Measurements from ENCODE around the gene CLDN9.
A peak's percentile ranks its signal among the peaks of the same experiment; 100 is the strongest.

Gene CLDN9

DNA sequence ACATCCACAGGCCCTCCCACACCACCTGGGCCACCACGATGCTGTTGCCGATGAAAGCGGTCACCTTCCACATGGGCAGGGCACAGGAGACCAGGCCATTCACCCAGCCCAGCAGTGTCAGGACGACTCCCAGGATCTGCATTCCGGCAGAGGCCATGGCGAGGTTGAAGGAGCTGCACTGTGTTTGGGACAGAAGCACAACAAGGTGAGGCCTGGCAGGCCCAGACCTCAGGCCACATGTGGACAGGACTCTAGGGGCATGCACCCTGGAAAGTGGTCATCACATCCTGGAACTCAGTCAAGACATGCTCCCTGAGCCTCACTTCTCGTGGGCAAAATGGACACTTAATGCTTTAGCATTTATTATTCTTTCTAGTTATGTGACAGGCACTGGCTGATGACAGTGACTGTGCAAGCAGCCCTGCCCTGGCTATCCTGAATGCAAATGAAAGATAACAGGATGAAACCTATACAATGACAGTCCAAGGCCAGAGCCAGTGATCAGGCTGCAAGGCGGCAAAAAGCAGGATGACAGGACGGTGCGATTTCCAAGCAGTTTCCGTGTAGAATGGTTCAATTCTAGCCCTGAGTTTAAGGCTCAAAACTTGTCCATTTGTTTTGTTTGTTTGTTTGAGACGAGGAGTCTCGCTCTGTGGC lies 3.3 kb downstream of the CLDN9 start:
- Mint-ChIP-seq H3K27me3 (peaks cover 32% of the 10 kb centered on the region), H3K4me3 (no peak overlapping the region), H3K9me3 (no peaks in the 10 kb centered on the region), H3K36me3 (ENCODE audit: low read depth) (no peaks in the 10 kb centered on the region), H3K4me1 (ENCODE audit: low read depth) (peaks cover 21% of the 10 kb centered on the region), H3K27ac (no peak overlapping the region)
- DNase-seq, result no peak

- Mint-ChIP-seq H3K9me3 (no peaks in the 10 kb centered on the region), H3K4me3 (no peak overlapping the region), H3K27ac (no peak overlapping the region), H3K27me3 (peaks cover 28% of the 10 kb centered on the region), H3K36me3 (ENCODE audit: low read depth) (peaks cover 1% of the 10 kb centered on the region), H3K4me1 (ENCODE audit: low read depth) (peaks cover 34% of the 10 kb centered on the region)
- DNase-seq, result no peak
Observed at GRCh38 chr16:3017344-3017743, 4.6 kb downstream of the CLDN9 start.

GRCh38 chr16:3017794-3018506 lies 5.2 kb downstream of the CLDN9 start, which contains the start of gene CLDN6:
CLDN6 (minus strand) TSS chr16:3018183; CDS start chr16:3016021, 2,162 bp downstream.
- Mint-ChIP-seq H3K27me3 (peaks cover 23% of the 10 kb centered on the region), H3K36me3 (ENCODE audit: low read depth) (peaks cover 1% of the 10 kb centered on the region), H3K4me1 (ENCODE audit: low read depth) (peaks cover 36% of the 10 kb centered on the region), H3K4me3 (no peak within 1 kb of the TSS), H3K9me3 (no peaks in the 10 kb centered on the region), H3K27ac (no peak within 1 kb of the TSS)
- no peak for DNase-seq

- DNase-seq, result no peak
- Mint-ChIP-seq H3K9me3 (no peaks in the 10 kb centered on the region), H3K27ac (peak overlapping the region; percentile 87), H3K4me1 (ENCODE audit: low read depth) (peaks cover 48% of the 10 kb centered on the region), H3K27me3 (peaks cover 16% of the 10 kb centered on the region), H3K4me3 (peak overlapping the region; percentile 88), H3K36me3 (ENCODE audit: low read depth) (peaks cover 5% of the 10 kb centered on the region)
Observed at GRCh38 chr16:3019594-3020246, 7.0 kb downstream of the CLDN9 start.

DNA sequence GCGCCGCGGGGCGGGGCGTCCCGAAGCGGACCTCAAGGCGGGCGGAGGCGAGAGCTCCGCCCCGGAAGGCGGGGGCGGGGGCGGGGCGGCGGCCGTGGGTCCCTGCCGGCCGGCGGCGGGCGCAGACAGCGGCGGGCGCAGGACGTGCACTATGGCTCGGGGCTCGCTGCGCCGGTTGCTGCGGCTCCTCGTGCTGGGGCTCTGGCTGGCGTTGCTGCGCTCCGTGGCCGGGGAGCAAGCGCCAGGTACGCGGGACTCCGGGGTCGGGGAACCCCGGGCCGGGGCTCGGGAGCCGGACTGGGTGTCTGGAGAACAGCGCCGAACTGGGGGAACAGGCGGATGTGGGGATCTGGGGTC lies 7.5 kb downstream of the CLDN9 start, which contains the start of gene TNFRSF12A:
TNFRSF12A (plus strand) TSS at position 122 of the 357 bp plus-strand sequence; CDS start at position 152, 30 bp downstream.
- H3K4me1 Mint-ChIP-seq (ENCODE audit: low read depth), result peaks cover 52% of the 10 kb centered on the region
- peaks cover 5% of the 10 kb centered on the region for H3K36me3 Mint-ChIP-seq (ENCODE audit: low read depth)

DNA sequence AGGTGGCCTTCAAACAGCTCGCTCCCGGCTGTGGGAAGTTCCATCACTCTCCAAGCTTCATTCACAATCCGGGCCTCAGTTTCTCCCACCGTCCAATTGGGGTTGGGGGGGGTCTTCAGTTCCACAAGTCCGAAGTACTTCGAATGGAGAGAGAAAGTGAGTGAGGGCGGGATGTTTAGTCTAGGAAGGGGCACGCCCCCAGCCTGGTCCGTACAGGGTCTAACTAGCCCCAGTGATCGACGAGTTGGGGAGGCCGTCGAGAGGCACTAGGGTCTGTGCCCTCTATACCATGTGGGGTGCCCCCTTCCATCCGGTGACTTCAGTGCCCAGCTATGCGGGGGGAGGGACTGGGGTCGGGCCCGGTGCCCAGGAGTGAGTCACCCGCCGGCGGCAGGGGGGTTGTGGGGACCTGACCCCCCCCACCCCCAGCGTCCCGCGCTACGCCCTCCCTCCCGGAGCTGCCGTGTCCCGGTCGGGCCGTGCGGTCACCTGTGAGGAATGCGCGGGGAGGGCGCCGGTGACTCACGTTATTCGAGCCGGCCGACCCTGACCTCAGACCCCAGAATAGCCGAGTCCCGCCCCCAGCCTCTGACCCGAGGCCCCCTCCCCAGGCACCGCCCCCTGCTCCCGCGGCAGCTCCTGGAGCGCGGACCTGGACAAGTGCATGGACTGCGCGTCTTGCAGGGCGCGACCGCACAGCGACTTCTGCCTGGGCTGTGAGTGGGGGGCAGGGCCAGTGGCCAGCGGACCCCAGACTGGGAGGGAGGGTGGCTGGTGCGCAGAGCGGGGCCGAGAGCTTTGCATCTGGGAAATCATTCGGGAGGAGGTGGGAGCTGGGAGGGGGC lies 8.1 kb downstream of the CLDN9 start:
- H3K4me1 Mint-ChIP-seq (ENCODE audit: low read depth), result peaks cover 56% of the 10 kb centered on the region
- peaks cover 14% of the 10 kb centered on the region for H3K27me3 Mint-ChIP-seq
- no peaks in the 10 kb centered on the region for H3K9me3 Mint-ChIP-seq
- H3K27ac Mint-ChIP-seq, result peak overlapping the region; percentile 99
- H3K36me3 Mint-ChIP-seq (ENCODE audit: low read depth), result peaks cover 11% of the 10 kb centered on the region
- DNase-seq, result peak; percentile 70
- peak overlapping the region; percentile 88 for H3K4me3 Mint-ChIP-seq

More for the DNA sequence above, 7.5 kb downstream of the CLDN9 start, which contains the start of gene TNFRSF12A:
- peak; percentile 80 for DNase-seq
- peak within 1 kb of the TSS; percentile 99 for H3K27ac Mint-ChIP-seq
- H3K27me3 Mint-ChIP-seq, result peaks cover 14% of the 10 kb centered on the region
- H3K9me3 Mint-ChIP-seq, result no peaks in the 10 kb centered on the region
- peak within 1 kb of the TSS; percentile 88 for H3K4me3 Mint-ChIP-seq

DNA sequence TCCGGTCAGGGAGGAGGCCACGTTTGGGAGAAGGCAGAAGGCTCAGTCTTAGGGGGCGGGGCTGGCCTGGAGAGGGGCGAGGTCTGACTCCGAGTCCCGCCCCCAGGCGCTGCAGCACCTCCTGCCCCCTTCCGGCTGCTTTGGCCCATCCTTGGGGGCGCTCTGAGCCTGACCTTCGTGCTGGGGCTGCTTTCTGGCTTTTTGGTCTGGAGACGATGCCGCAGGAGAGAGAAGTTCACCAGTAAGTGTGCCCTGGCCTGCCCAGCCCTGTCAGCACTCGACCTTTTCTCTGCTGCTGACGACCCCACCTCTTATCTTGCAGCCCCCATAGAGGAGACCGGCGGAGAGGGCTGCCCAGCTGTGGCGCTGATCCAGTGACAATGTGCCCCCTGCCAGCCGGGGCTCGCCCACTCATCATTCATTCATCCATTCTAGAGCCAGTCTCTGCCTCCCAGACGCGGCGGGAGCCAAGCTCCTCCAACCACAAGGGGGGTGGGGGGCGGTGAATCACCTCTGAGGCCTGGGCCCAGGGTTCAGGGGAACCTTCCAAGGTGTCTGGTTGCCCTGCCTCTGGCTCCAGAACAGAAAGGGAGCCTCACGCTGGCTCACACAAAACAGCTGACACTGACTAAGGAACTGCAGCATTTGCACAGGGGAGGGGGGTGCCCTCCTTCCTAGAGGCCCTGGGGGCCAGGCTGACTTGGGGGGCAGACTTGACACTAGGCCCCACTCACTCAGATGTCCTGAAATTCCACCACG lies 8.9 kb downstream of the CLDN9 start:
- Mint-ChIP-seq H3K9me3 (no peaks in the 10 kb centered on the region), H3K36me3 (ENCODE audit: low read depth) (peaks cover 19% of the 10 kb centered on the region), H3K27me3 (peaks cover 14% of the 10 kb centered on the region), H3K4me1 (ENCODE audit: low read depth) (peaks cover 56% of the 10 kb centered on the region), H3K27ac (peak overlapping the region; percentile 99), H3K4me3 (peak overlapping the region; percentile 88)
- DNase-seq, result peak; percentile 85

DNA sequence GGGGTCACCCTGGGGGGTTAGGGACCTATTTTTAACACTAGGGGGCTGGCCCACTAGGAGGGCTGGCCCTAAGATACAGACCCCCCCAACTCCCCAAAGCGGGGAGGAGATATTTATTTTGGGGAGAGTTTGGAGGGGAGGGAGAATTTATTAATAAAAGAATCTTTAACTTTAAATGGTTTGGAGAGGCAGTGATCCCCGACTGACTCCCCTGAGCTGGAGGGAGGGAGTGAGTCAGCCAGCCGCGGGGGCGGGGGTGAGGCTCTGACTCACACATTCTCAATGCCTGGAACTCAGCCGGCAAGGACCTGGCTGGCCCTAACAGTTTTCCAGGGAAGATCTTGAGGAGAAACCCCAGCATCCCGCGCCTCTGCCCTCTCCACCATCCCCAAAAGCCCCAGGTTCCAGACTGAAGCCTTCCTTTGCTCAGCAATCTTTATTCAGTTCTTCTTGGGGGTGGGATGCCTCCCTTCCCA lies 9.5 kb downstream of the CLDN9 start:
- peaks cover 25% of the 10 kb centered on the region for H3K36me3 Mint-ChIP-seq (ENCODE audit: low read depth)
- DNase-seq, result peak; percentile 91
- peaks cover 10% of the 10 kb centered on the region for H3K27me3 Mint-ChIP-seq
- H3K9me3 Mint-ChIP-seq, result no peaks in the 10 kb centered on the region
- peak overlapping the region; percentile 88 for H3K4me3 Mint-ChIP-seq
- H3K27ac Mint-ChIP-seq, result peak overlapping the region; percentile 99
- H3K4me1 Mint-ChIP-seq (ENCODE audit: low read depth), result peaks cover 56% of the 10 kb centered on the region

DNA sequence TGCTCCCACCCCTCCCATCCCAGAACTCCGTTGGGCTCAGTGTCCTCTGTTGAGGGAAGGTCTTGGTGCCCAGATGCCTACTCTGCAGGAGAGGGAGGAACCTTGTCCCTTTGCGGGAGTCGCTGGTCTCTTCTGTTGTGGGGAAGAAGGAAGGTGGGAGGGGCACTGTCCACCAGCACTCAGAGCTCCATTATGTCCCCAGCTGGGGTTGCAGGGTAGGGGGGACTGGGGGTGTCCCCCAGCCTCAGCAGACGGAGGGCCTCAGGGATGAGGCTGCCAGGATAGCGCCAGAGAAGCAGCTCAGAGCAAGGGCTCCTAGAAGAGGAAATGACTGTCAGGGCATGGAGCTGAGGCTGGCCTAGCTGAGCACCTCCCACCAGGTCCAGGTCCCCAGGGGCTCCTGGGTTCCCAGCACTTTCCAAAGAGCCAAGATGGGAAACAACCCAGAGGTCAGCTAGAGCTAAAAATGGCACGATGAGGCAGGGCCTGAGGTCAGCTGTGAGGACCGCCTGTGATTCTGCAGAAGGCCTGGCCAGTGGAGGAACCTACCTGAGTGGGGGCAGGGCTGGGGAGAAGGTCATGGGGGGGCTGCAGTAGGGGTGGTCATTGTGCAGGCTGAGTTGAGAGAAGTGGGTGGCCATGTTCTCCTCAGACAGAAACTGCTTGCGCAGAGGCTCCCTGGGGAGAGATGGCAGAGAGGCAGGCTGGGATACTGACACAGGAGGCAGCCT lies 10.1 kb downstream of the CLDN9 start:
- Mint-ChIP-seq H3K27ac (peak overlapping the region; percentile 99), H3K4me3 (peak overlapping the region; percentile 88), H3K4me1 (ENCODE audit: low read depth) (peaks cover 59% of the 10 kb centered on the region), H3K36me3 (ENCODE audit: low read depth) (peaks cover 29% of the 10 kb centered on the region), H3K27me3 (peaks cover 9% of the 10 kb centered on the region), H3K9me3 (no peaks in the 10 kb centered on the region)
- DNase-seq, result peak; percentile 58

- peak overlapping the region; percentile 99 for H3K27ac Mint-ChIP-seq
- peaks cover 30% of the 10 kb centered on the region for H3K36me3 Mint-ChIP-seq (ENCODE audit: low read depth)
- peaks cover 57% of the 10 kb centered on the region for H3K4me1 Mint-ChIP-seq (ENCODE audit: low read depth)
- peak; percentile 65 for DNase-seq
- peaks cover 9% of the 10 kb centered on the region for H3K27me3 Mint-ChIP-seq
- H3K4me3 Mint-ChIP-seq, result peak overlapping the region; percentile 88
- no peaks in the 10 kb centered on the region for H3K9me3 Mint-ChIP-seq
Observed at GRCh38 chr16:3023415-3023668, 10.6 kb downstream of the CLDN9 start.

- H3K36me3 Mint-ChIP-seq (ENCODE audit: low read depth), result peaks cover 30% of the 10 kb centered on the region
- H3K27me3 Mint-ChIP-seq, result peaks cover 7% of the 10 kb centered on the region
- peak within 1 kb of the TSS; percentile 88 for H3K4me3 Mint-ChIP-seq
- DNase-seq, result peak; percentile 97
- H3K4me1 Mint-ChIP-seq (ENCODE audit: low read depth), result peaks cover 56% of the 10 kb centered on the region
- peak within 1 kb of the TSS; percentile 99 for H3K27ac Mint-ChIP-seq
- H3K9me3 Mint-ChIP-seq, result no peaks in the 10 kb centered on the region
Observed at GRCh38 chr16:3023669-3024478, 11.2 kb downstream of the CLDN9 start, which contains the start of the genes HCFC1R1 and THOC6. HCFC1R1 (minus strand) TSS chr16:3023942; CDS start chr16:3023941, 1 bp downstream. THOC6 (plus strand) TSS chr16:3024035; CDS start chr16:3024327, 292 bp downstream.

Measured in activated T-cell treated with anti-CD3 and anti-CD28 coated beads, Interleukin-2, amount 50 U/mL, for 24 hours (primary cell).